A549 (cell line): ENCODE data around the gene PRKAG2.

Experiments used
- CBX8 ChIP-seq: fragments of 200-600 bp; sonication (generic); IDR thresholded peaks from 2 replicates; pipeline ENCODE4 v1.6.1; 2016
- EHMT2 ChIP-seq: fragments of 200-600 bp; sonication (generic); IDR thresholded peaks from 2 replicates; pipeline ENCODE4 v1.6.1; 2016; ENCODE audit warnings: antibody characterized with exemption, low read depth, mild to moderate bottlenecking, moderate library complexity
- PHF8 ChIP-seq: fragments of 200-600 bp; sonication (generic); IDR thresholded peaks from 2 replicates; pipeline ENCODE4 v1.6.1; 2016; ENCODE audit warnings: low read depth, mild to moderate bottlenecking, antibody characterized with exemption, moderate library complexity, borderline replicate concordance
- POLR2A ChIP-seq: IDR thresholded peaks from 2 replicates; pipeline ENCODE4 v1.6.1; 2012; ENCODE audit warnings: mild to moderate bottlenecking, low read length
- RFX5 ChIP-seq: fragments of 450-650 bp; IDR thresholded peaks from 2 replicates; pipeline ENCODE4 v1.7.1; 2014; ENCODE audit warnings: antibody characterized with exemption, mild to moderate bottlenecking, moderate library complexity
- TF ChIP-seq, protein P1 (sequence below): fragments of >200 bp; sonication (Bioruptor Twin); formaldehyde crosslinking; IDR thresholded peaks from 2 replicates; pipeline ENCODE4 v1.6.1; 2016
- TF ChIP-seq, protein P2 (sequence below): fragments of >200 bp; sonication (Bioruptor Twin); formaldehyde crosslinking; IDR thresholded peaks from 3 replicates; pipeline ENCODE4 v1.5.1; 2016
- TF ChIP-seq, protein P3 (sequence below): fragments of 200-600 bp; sonication (generic); IDR thresholded peaks from 2 replicates; pipeline ENCODE4 v1.6.1; 2016; ENCODE audit warnings: antibody characterized with exemption, mild to moderate bottlenecking, moderate library complexity

- TF ChIP-seq, protein P1, sequence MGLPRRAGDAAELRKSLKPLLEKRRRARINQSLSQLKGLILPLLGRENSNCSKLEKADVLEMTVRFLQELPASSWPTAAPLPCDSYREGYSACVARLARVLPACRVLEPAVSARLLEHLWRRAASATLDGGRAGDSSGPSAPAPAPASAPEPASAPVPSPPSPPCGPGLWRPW: no peak
- TF ChIP-seq EHMT2: no peak
- TF ChIP-seq, protein P2, sequence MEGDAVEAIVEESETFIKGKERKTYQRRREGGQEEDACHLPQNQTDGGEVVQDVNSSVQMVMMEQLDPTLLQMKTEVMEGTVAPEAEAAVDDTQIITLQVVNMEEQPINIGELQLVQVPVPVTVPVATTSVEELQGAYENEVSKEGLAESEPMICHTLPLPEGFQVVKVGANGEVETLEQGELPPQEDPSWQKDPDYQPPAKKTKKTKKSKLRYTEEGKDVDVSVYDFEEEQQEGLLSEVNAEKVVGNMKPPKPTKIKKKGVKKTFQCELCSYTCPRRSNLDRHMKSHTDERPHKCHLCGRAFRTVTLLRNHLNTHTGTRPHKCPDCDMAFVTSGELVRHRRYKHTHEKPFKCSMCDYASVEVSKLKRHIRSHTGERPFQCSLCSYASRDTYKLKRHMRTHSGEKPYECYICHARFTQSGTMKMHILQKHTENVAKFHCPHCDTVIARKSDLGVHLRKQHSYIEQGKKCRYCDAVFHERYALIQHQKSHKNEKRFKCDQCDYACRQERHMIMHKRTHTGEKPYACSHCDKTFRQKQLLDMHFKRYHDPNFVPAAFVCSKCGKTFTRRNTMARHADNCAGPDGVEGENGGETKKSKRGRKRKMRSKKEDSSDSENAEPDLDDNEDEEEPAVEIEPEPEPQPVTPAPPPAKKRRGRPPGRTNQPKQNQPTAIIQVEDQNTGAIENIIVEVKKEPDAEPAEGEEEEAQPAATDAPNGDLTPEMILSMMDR: no peak
- TF ChIP-seq RFX5: no peak
- TF ChIP-seq POLR2A: no peak
- TF ChIP-seq, protein P3, sequence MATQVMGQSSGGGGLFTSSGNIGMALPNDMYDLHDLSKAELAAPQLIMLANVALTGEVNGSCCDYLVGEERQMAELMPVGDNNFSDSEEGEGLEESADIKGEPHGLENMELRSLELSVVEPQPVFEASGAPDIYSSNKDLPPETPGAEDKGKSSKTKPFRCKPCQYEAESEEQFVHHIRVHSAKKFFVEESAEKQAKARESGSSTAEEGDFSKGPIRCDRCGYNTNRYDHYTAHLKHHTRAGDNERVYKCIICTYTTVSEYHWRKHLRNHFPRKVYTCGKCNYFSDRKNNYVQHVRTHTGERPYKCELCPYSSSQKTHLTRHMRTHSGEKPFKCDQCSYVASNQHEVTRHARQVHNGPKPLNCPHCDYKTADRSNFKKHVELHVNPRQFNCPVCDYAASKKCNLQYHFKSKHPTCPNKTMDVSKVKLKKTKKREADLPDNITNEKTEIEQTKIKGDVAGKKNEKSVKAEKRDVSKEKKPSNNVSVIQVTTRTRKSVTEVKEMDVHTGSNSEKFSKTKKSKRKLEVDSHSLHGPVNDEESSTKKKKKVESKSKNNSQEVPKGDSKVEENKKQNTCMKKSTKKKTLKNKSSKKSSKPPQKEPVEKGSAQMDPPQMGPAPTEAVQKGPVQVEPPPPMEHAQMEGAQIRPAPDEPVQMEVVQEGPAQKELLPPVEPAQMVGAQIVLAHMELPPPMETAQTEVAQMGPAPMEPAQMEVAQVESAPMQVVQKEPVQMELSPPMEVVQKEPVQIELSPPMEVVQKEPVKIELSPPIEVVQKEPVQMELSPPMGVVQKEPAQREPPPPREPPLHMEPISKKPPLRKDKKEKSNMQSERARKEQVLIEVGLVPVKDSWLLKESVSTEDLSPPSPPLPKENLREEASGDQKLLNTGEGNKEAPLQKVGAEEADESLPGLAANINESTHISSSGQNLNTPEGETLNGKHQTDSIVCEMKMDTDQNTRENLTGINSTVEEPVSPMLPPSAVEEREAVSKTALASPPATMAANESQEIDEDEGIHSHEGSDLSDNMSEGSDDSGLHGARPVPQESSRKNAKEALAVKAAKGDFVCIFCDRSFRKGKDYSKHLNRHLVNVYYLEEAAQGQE: no peak
- no peak for TF ChIP-seq PHF8
- no peak for TF ChIP-seq CBX8
These were observed 25.1 kb downstream of the PRKAG2 start for GRCh38 chr7:151851782-151852181.
